HG03064 (cell line): Measurements from ENCODE around the gene ME2.
"Not testable (repeated sequence)": the region's sequence is repeated elsewhere in the genome, so short reads cannot be mapped to it uniquely, and the experiment has no call there.

Experiments
- ATAC-seq: cut with Tn5 transposase; IDR thresholded peaks from one replicate; pipeline ENCODE4 v1.9.1; 2021; ENCODE audit warnings: low read depth; ENCODE audit not compliant: unreplicated experiment

The ME2 gene

GRCh38 chr18:50969448-50969847, 90.5 kb downstream of the ME2 start:
- no peak for ATAC-seq

- ATAC-seq, result no peak
Measured at GRCh38 chr18:50970006-50970405, 91.1 kb downstream of the ME2 start.

GRCh38 chr18:50972404-50972803, 93.5 kb downstream of the ME2 start:
- not testable (repeated sequence) for ATAC-seq

GRCh38 chr18:50973367-50974126, 94.6 kb downstream of the ME2 start:
- no peak for ATAC-seq

GRCh38 chr18:50977037-50977760, 98.3 kb downstream of the ME2 start:
- ATAC-seq, result no peak

GRCh38 chr18:50981381-50981780, 102.5 kb downstream of the ME2 start:
- no peak for ATAC-seq

- ATAC-seq, result no peak
Measured at GRCh38 chr18:50982086-50982801, 103.3 kb downstream of the ME2 start.

- ATAC-seq, result no peak
Measured at GRCh38 chr18:50982802-50983179, 103.9 kb downstream of the ME2 start.

- no peak for ATAC-seq
Measured at GRCh38 chr18:50986360-50987087, 107.6 kb downstream of the ME2 start.

- no peak for ATAC-seq
Measured at GRCh38 chr18:50987261-50987660, 108.3 kb downstream of the ME2 start.

GRCh38 chr18:50989711-50990110, 110.8 kb downstream of the ME2 start:
- no peak for ATAC-seq

- ATAC-seq, result no peak
Measured at GRCh38 chr18:50992351-50992762, 113.4 kb downstream of the ME2 start.

GRCh38 chr18:50994031-50994430, 115.1 kb downstream of the ME2 start:
- ATAC-seq, result no peak

- not testable (repeated sequence) for ATAC-seq
Measured at GRCh38 chr18:51003174-51003573, 124.3 kb downstream of the ME2 start.
